ENCODE results near the gene PLEKHA1.

The PLEKHA1 gene

GRCh38 chr10:122386514-122386913 is 12.0 kb downstream of the PLEKHA1 start:
- H3K4me2 ChIP-seq (ENCODE audit: low read length, poor library complexity, severe bottlenecking) = no peak overlapping the region
- no peak overlapping the region for H2AK5ac ChIP-seq (ENCODE audit: low read length, severe bottlenecking)
- peaks cover 0 to 5% of the 10 kb centered on the region in 2 experiments for H3K36me3 ChIP-seq (ENCODE audit: control insufficient read depth in 1 of 2, insufficient read depth in 2 of 2, low read depth in 1 of 2, low read length in 2 of 2)
- H3K27me3 ChIP-seq (ENCODE audit: control insufficient read depth in 1 of 2, insufficient read depth in 1 of 2, low read length in 2 of 2) = no peaks in the 10 kb centered on the region
- WGBS = 100% methylated on average over 1 of the region's 2 CpGs
- no peak for DNase-seq
- no peaks in the 10 kb centered on the region for H3K4me1 ChIP-seq (ENCODE audit: control insufficient read depth, insufficient read depth, low read depth, low read length)
- H3K27ac ChIP-seq (ENCODE audit: low read length, poor library complexity, severe bottlenecking) = no peak overlapping the region
- no peaks in the 10 kb centered on the region for H3K9me3 ChIP-seq (ENCODE audit: control insufficient read depth, low read length)
- peaks cover 3% of the 10 kb centered on the region for H3K79me1 ChIP-seq (replicated peaks; ENCODE audit: low read length, poor library complexity, severe bottlenecking)
- H4K91ac ChIP-seq (ENCODE audit: low read length) = no peak overlapping the region
- no peak overlapping the region for H2BK5ac ChIP-seq (ENCODE audit: low read depth, low read length, poor library complexity, severe bottlenecking)
- no peak overlapping the region for H3K4ac ChIP-seq (ENCODE audit: low read depth in 1 of 2, low read length in 2 of 2)
- H3K4me3 ChIP-seq (ENCODE audit: insufficient read depth in 1 of 2, low read depth in 1 of 2, low read length in 2 of 2) = no peak overlapping the region
- H3K14ac ChIP-seq (ENCODE audit: low read length in 2 of 2) = no peak overlapping the region
- H2BK15ac ChIP-seq (ENCODE audit: low read depth, poor library complexity, severe bottlenecking) = no peak overlapping the region
- no peak overlapping the region for H2AFZ ChIP-seq (ENCODE audit: low read depth, low read length)
- H3K18ac ChIP-seq (ENCODE audit: low read depth in 1 of 2, low read length in 2 of 2) = no peak overlapping the region
- H3K23ac ChIP-seq (ENCODE audit: low read length in 2 of 2) = no peak overlapping the region
- H2BK120ac ChIP-seq (ENCODE audit: low read depth, low read length) = no peak overlapping the region
- H3K9ac ChIP-seq (ENCODE audit: low read length) = no peak overlapping the region
- H4K8ac ChIP-seq (ENCODE audit: low read length) = no peak overlapping the region
- no peak overlapping the region for H2BK12ac ChIP-seq (ENCODE audit: low read length in 2 of 2)

- DNase-seq = no peak
- Histone ChIP-seq H3K18ac (ENCODE audit: low read depth in 1 of 2, low read length in 2 of 2) (no peak overlapping the region), H3K4ac (ENCODE audit: low read depth in 1 of 2, low read length in 2 of 2) (no peak overlapping the region), H2BK5ac (ENCODE audit: low read depth, low read length, poor library complexity, severe bottlenecking) (no peak overlapping the region), H3K23ac (ENCODE audit: low read length in 2 of 2) (no peak overlapping the region), H3K9me3 (ENCODE audit: control insufficient read depth, low read length) (no peaks in the 10 kb centered on the region), H3K4me1 (ENCODE audit: control insufficient read depth, insufficient read depth, low read depth, low read length) (no peaks in the 10 kb centered on the region), H3K4me2 (ENCODE audit: low read length, poor library complexity, severe bottlenecking) (no peak overlapping the region), H2AK5ac (ENCODE audit: low read length, severe bottlenecking) (peak overlapping the region; percentile 43), H3K14ac (ENCODE audit: low read length in 2 of 2) (peak overlapping the region in 1 of 2 experiments; percentile 75), H4K91ac (ENCODE audit: low read length) (no peak overlapping the region), H3K27me3 (ENCODE audit: control insufficient read depth in 1 of 2, insufficient read depth in 1 of 2, low read length in 2 of 2) (no peaks in the 10 kb centered on the region), H3K27ac (ENCODE audit: low read length, poor library complexity, severe bottlenecking) (no peak overlapping the region), H3K4me3 (ENCODE audit: insufficient read depth in 1 of 2, low read depth in 1 of 2, low read length in 2 of 2) (no peak overlapping the region), H3K9ac (ENCODE audit: low read length) (no peak overlapping the region), H2BK120ac (ENCODE audit: low read depth, low read length) (no peak overlapping the region), H2AFZ (ENCODE audit: low read depth, low read length) (no peak overlapping the region), H2BK12ac (ENCODE audit: low read length in 2 of 2) (no peak overlapping the region), H4K8ac (ENCODE audit: low read length) (no peak overlapping the region), H3K36me3 (ENCODE audit: control insufficient read depth in 1 of 2, insufficient read depth in 2 of 2, low read depth in 1 of 2, low read length in 2 of 2) (peaks cover 0 to 5% of the 10 kb centered on the region in 2 experiments), H2BK15ac (ENCODE audit: low read depth, poor library complexity, severe bottlenecking) (no peak overlapping the region), H3K79me1 (replicated peaks; ENCODE audit: low read length, poor library complexity, severe bottlenecking) (peaks cover 3% of the 10 kb centered on the region)
- 100% methylated on average over 2 of the region's 2 CpGs for WGBS
Observed at GRCh38 chr10:122387572-122387971, 13.1 kb downstream of the PLEKHA1 start.

- H3K9me3 ChIP-seq (ENCODE audit: control insufficient read depth, low read length) = no peaks in the 10 kb centered on the region
- no peak overlapping the region for H2AFZ ChIP-seq (ENCODE audit: low read depth, low read length)
- H4K91ac ChIP-seq (ENCODE audit: low read length) = no peak overlapping the region
- H2BK5ac ChIP-seq (ENCODE audit: low read depth, low read length, poor library complexity, severe bottlenecking) = no peak overlapping the region
- no peak overlapping the region for H3K9ac ChIP-seq (ENCODE audit: low read length)
- no peak overlapping the region for H3K18ac ChIP-seq (ENCODE audit: low read depth in 1 of 2, low read length in 2 of 2)
- H3K23ac ChIP-seq (ENCODE audit: low read length in 2 of 2) = no peak overlapping the region
- WGBS = no CpG with 5 or more reads among the region's 1 CpG
- peaks cover 0 to 5% of the 10 kb centered on the region in 2 experiments for H3K36me3 ChIP-seq (ENCODE audit: control insufficient read depth in 1 of 2, insufficient read depth in 2 of 2, low read depth in 1 of 2, low read length in 2 of 2)
- H3K4me3 ChIP-seq (ENCODE audit: insufficient read depth in 1 of 2, low read depth in 1 of 2, low read length in 2 of 2) = no peak overlapping the region
- no peak overlapping the region for H4K8ac ChIP-seq (ENCODE audit: low read length)
- no peak overlapping the region for H3K4me2 ChIP-seq (ENCODE audit: low read length, poor library complexity, severe bottlenecking)
- no peak overlapping the region for H2BK15ac ChIP-seq (ENCODE audit: low read depth, poor library complexity, severe bottlenecking)
- no peaks in the 10 kb centered on the region for H3K4me1 ChIP-seq (ENCODE audit: control insufficient read depth, insufficient read depth, low read depth, low read length)
- H3K79me1 ChIP-seq (replicated peaks; ENCODE audit: low read length, poor library complexity, severe bottlenecking) = peaks cover 3% of the 10 kb centered on the region
- no peak overlapping the region for H3K14ac ChIP-seq (ENCODE audit: low read length in 2 of 2)
- H3K27me3 ChIP-seq (ENCODE audit: control insufficient read depth in 1 of 2, insufficient read depth in 1 of 2, low read length in 2 of 2) = no peaks in the 10 kb centered on the region
- H2AK5ac ChIP-seq (ENCODE audit: low read length, severe bottlenecking) = no peak overlapping the region
- DNase-seq = no peak
- H3K27ac ChIP-seq (ENCODE audit: low read length, poor library complexity, severe bottlenecking) = no peak overlapping the region
- no peak overlapping the region for H3K4ac ChIP-seq (ENCODE audit: low read depth in 1 of 2, low read length in 2 of 2)
- no peak overlapping the region for H2BK12ac ChIP-seq (ENCODE audit: low read length in 2 of 2)
- no peak overlapping the region for H2BK120ac ChIP-seq (ENCODE audit: low read depth, low read length)
Observed at GRCh38 chr10:122388287-122388997, 13.9 kb downstream of the PLEKHA1 start.

- no peaks in the 10 kb centered on the region for H3K9me3 ChIP-seq (ENCODE audit: control insufficient read depth, low read length)
- H3K4me3 ChIP-seq (ENCODE audit: insufficient read depth in 1 of 2, low read depth in 1 of 2, low read length in 2 of 2) = no peak overlapping the region
- H3K4me1 ChIP-seq (ENCODE audit: control insufficient read depth, insufficient read depth, low read depth, low read length) = no peaks in the 10 kb centered on the region
- H2BK12ac ChIP-seq (ENCODE audit: low read length in 2 of 2) = no peak overlapping the region
- no peak overlapping the region for H3K14ac ChIP-seq (ENCODE audit: low read length in 2 of 2)
- no peak overlapping the region for H3K9ac ChIP-seq (ENCODE audit: low read length)
- H3K27ac ChIP-seq (ENCODE audit: low read length, poor library complexity, severe bottlenecking) = no peak overlapping the region
- no peaks in the 10 kb centered on the region for H3K27me3 ChIP-seq (ENCODE audit: control insufficient read depth in 1 of 2, insufficient read depth in 1 of 2, low read length in 2 of 2)
- peaks cover 6% of the 10 kb centered on the region for H3K79me1 ChIP-seq (replicated peaks; ENCODE audit: low read length, poor library complexity, severe bottlenecking)
- no peak overlapping the region for H2AFZ ChIP-seq (ENCODE audit: low read depth, low read length)
- H3K18ac ChIP-seq (ENCODE audit: low read depth in 1 of 2, low read length in 2 of 2) = no peak overlapping the region
- no peak overlapping the region for H2AK5ac ChIP-seq (ENCODE audit: low read length, severe bottlenecking)
- H4K8ac ChIP-seq (ENCODE audit: low read length) = no peak overlapping the region
- no peak for DNase-seq
- WGBS = 99% methylated on average over 3 of the region's 3 CpGs
- H3K4me2 ChIP-seq (ENCODE audit: low read length, poor library complexity, severe bottlenecking) = no peak overlapping the region
- H2BK120ac ChIP-seq (ENCODE audit: low read depth, low read length) = no peak overlapping the region
- no peak overlapping the region for H3K23ac ChIP-seq (ENCODE audit: low read length in 2 of 2)
- H3K4ac ChIP-seq (ENCODE audit: low read depth in 1 of 2, low read length in 2 of 2) = no peak overlapping the region
- H2BK5ac ChIP-seq (ENCODE audit: low read depth, low read length, poor library complexity, severe bottlenecking) = no peak overlapping the region
- H3K36me3 ChIP-seq (ENCODE audit: control insufficient read depth in 1 of 2, insufficient read depth in 2 of 2, low read depth in 1 of 2, low read length in 2 of 2) = peaks cover 8 to 11% of the 10 kb centered on the region in 2 experiments
- H2BK15ac ChIP-seq (ENCODE audit: low read depth, poor library complexity, severe bottlenecking) = no peak overlapping the region
- H4K91ac ChIP-seq (ENCODE audit: low read length) = no peak overlapping the region
Observed at GRCh38 chr10:122390271-122390670, 15.8 kb downstream of the PLEKHA1 start.

Data from mesenchymal stem cell (in vitro differentiated cells and primary cell).